SIG-M5 (cell line): ENCODE data around the gene KRTAP4-7.
"Not testable (repeated sequence)": the region's sequence is repeated elsewhere in the genome, so short reads cannot be mapped to it uniquely, and the experiment has no call there.

Experiments used
- DNase-seq: peaks from one replicate; lab custom pipeline; 2025; lab: John Stamatoyannopoulos, UW

KRTAP4-7 gene

DNA sequence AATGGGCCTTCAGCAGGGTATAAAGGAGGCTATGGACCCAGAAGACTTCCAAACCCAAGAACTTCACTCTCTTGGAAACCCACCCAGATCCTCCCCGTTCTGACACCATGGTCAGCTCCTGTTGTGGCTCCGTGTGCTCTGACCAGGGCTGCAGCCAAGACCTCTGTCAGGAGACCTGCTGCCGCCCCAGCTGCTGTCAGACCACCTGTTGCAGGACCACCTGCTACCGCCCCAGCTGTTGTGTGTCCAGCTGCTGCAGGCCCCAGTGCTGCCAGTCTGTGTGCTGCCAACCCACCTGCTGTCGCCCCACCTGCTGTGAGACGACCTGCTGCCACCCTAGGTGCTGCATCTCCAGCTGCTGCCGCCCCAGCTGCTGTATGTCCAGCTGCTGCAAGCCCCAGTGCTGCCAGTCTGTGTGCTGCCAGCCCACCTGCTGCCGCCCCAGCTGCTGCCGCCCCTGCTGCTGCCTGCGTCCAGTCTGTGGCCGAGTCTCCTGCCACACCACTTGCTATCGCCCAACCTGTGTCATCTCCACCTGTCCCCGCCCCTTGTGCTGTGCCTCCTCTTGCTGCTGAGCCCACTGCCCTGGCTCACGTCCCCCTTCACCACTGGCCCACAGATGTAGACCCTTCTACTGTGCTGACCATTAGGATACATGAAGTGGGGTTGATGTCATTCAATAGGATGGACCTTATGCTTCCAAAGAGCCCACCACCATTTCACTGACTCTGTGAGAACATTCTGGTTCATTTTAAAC is at the start of gene KRTAP4-7:
Gene KRTAP4-7 (plus strand): TSS at position 51 of the 757 bp plus-strand sequence. CDS start 57 bp downstream, at position 108.
- DNase-seq = not testable (repeated sequence)

DNA sequence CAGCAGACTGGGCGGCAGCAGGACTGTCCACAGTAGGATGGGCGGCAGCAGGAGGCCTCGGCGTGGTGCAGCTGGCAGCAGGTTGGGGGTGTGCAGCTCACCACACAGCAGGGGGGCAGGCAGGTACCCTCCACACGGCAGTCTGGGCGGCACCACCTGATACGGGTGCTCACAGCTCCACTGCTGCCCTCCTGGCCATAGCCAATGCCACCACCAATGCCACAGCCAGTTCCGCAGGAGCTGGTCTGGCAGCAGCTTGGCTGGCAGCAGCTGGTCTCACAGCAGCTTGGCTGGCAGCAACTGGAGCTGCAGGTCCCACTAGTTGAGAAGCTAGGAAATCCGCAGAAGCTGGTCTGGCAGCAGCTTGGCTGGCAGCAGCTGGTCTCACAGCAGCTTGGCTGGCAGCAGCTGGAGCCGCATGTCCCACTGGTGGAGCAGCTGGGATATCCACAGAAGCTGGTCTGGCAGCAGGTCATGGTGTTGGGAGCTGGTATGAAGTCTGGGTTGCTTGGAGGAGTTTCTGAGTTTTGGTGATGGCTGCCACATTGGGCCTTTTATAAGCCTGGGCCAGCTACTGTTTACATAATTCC is 49.5 kb upstream of the KRTAP4-7 start, which contains the start of gene KRTAP1-3:
Gene KRTAP1-3 (minus strand): TSS at position 529 of the 590 bp plus-strand sequence. CDS start 53 bp downstream, at position 476.
- DNase-seq = not testable (repeated sequence)

DNA sequence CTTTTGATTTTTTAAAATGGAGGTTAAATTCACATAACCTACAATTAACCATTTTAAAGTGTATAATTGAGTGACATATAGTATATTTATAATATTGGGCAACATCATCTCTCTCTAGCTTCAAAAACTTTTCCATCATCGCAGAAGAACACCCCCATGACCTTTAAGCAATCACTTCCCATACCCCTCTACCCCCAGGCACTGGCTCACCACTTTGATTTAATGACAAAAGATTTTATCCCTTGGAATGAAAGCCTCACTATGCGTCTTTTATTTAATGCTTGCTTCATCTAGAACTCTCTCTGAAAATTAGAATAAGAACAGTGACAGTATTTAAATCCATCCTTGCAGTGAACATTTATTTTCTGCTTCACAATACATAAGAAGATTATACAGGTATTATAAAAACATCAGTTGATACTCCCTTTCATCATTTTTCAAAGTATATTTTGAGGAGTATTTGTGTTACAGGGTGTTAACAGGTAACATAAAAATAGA is 46.0 kb upstream of the KRTAP4-7 start:
- DNase-seq = no peak

DNA sequence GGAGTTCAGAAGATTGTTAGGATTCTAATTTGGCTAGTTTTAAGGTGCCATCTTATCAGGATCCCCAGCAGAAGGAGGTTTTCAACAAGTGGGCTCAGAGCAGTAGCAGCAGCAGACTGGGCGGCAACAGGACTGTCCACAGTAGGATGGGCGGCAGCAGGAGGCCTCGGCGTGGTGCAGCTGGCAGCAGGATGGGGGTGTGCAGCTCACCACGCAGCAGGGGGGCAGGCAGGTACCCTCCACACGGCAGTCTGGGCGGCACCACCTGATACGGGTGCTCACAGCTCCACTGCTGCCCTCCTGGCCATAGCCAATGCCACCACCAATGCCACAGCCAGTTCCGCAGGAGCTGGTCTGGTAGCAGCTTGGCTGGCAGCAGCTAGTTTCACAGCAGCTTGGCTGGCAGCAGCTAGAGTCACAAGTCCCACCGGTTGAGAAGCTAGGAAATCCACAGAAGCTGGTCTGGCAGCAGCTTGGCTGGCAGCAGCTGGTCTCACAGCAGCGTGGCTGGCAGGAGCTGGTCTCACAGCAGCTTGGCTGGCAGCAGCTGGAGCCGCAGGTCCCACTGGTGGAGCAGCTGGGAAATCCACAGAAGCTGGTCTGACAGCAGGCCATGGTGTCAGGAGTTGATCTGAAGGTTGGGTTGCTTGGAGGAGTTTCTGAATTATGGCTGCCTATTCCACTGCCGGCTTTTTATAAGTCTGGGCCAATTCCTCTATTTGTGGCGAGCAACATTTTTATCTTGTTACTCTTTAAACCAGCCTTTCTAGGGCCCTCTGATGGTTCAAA is 43.0 kb upstream of the KRTAP4-7 start, which contains the start of gene KRTAP1-1:
Gene KRTAP1-1 (minus strand): TSS at position 668 of the 789 bp plus-strand sequence. CDS start 53 bp downstream, at position 615.
- DNase-seq = not testable (repeated sequence)

DNA sequence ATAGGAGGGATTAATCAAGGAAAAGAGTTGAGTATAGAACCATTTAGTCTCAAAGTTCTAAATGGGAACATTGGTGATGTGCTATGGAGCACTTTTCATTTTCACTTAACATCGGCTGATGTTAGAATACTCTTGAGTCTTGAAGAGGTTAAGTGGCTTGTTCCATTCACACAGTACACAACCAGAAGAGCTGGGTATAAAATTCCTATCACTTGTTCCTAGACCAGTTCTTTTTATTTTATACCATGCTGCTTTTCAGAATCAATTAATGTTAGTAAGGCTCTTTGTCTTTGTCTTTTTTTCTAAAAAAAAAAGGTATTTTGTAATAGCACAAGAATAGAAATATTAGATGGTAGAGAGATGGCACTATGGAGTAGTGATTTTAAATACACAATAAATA is 41.0 kb upstream of the KRTAP4-7 start:
- DNase-seq = no peak

DNA sequence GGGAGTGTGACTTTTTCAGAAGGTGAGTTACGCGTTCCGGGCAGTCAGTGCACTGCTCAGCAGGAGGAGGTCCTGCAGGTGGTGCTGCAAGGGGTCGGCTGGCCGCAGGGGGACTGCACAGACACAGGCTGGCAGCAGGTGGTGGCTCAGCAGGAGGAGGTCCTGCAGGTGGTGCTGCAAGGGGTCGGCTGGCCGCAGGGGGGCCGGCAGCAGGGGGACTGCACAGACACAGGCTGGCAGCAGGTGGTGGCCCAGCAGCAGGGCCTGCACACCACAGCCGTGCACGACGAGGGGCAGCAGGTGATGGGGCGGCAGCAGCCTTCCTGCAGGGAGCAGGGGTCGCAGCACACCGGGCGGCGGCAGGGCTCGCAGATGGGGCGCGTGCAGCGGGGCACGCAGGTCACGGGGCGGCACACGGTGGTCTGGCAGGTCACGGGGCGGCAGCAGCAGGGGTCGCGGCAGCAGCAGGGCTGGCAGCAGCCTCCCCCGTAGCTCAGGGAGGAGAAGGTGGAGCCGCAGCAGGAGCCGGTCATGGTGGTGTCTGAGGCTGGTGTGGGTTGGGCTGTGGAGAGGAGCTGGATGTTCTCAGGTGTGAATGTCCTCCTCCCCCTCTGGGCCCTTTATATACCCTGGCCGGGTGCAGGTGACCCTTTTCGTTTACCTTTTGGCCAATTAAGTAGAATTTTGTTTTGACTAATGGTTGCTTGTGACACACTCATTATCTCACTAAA is 37.0 kb upstream of the KRTAP4-7 start, which contains the start of gene KRTAP2-1:
Gene KRTAP2-1 (minus strand): TSS at position 582 of the 731 bp plus-strand sequence. CDS start 49 bp downstream, at position 533.
- DNase-seq = not testable (repeated sequence)

DNA sequence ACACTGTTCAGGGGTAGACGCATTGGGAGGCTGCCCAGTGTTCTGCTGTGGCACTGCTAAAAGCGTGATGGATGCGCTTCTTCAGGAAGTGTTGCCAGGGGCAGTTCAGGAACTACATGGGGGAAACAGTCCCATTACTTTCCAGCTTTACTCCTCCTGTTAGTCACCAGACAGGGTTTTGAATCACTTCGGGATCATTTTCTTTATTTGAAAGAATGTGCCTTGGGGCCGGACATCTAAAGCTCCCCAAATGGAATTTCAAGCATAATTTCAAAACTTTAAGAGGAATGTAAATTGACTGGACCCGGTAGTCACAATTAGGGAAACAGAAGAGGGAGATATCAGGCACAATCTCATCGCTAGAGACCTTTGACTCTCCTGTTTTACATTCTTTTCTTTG is 35.5 kb upstream of the KRTAP4-7 start:
- DNase-seq = no peak

DNA sequence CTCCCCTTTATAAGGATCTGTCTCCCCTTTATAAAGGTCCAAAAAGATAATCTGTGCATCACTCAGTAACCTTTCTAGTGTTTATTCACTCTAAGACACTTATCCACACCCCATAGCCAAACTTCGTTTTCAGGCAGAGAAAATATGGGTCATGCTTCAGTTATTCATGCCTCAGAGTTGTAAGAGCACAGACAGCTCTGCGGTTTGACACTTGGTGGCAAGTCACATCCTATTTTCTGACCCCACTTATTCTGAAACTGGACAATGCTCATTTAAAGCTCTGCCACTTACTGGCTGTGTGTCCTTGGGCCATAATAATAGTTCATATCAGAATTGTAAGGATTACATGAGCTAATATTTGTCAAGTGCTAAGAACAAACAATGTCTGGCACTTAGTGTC is 34.8 kb upstream of the KRTAP4-7 start:
- DNase-seq = no peak

DNA sequence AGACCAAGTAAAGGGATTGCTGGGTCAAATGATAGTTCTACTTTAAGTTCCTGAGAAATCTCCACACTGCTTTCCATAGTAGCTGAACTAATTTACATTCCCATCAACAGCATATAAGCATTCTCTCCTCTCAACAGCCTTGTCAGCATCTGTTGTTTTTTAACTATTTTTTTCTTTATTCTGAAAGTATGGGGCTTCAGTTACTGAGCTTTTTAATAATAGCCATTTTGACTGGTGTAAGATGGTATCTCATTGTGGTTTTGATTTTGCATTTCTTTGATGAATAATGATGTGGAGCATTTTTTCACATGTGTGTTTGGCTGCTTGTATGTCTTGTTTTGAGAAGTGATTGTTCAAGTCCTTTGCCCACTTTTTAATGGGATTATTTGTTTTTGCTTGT is 31.4 kb upstream of the KRTAP4-7 start:
- DNase-seq = no peak

DNA sequence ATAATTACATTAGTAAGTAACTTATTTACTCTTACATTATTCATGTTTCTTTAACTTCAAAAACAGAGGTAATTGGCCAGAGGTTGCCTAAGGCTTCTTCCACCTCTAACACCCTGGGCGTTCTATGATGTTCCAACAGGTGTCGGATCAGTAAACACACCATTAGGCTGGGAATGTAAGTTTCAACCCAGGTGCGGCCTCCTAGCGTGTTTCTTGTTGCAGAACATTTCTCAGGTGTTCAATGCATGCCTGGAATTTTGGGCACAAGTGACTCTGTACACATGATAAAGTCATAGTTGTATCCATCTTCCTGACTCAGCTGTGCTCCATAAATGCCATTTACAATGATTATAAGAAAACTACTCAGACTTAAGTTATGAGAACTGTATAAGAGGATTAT is 29.9 kb upstream of the KRTAP4-7 start:
- no peak for DNase-seq

DNA sequence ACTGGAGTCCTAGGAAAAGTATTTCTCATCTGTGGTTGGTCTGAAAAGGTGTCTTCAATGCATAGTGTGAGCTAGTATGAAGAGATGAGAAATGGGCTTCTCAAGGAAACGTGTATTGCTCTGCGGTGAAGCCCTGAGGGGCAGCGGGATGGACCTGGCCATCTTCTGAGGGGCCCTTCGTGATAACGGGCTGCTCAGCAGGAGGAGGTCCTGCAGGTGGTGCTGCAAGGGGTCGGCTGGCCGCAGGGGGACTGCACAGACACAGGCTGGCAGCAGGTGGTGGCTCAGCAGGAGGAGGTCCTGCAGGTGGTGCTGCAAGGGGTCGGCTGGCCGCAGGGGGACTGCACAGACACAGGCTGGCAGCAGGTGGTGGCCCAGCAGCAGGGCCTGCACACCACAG is 29.4 kb upstream of the KRTAP4-7 start:
- DNase-seq = not testable (repeated sequence)

DNA sequence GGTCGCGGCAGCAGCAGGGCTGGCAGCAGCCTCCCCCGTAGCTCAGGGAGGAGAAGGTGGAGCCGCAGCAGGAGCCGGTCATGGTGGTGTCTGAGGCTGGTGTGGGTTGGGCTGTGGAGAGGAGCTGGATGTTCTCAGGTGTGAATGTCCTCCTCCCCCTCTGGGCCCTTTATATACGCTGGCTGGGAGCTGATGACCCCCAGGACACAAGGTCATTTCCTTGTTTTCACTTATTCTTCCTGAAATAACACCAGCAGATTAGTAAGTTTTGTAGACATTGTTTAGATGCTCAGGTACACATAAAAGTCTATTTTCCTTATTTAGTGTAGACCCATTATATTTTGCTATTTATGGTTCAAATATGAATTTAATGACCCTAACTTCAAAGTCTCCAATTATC is 28.8 kb upstream of the KRTAP4-7 start, which contains the start of gene KRTAP2-2:
Gene KRTAP2-2 (minus strand): TSS at position 101 of the 400 bp plus-strand sequence. CDS start 19 bp downstream, at position 82.
- not testable (repeated sequence) for DNase-seq

DNA sequence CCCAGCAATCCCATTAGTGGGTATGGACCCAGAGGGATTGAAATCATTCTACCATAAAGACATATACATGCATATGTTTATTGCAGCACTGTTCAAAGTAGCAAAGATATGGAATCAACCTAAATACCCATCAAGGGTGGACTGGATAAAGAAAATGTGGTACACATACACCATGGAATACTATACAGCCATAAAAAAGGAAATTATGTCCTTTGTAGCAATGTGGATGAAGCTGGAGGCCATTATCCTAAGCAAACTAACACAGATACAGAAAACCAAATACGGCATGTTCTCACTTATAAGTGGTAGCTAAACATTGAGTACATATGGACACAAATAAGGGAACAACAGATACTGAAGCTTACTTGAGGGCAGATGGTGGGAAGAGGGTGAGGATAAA is 26.4 kb upstream of the KRTAP4-7 start:
- no peak for DNase-seq

DNA sequence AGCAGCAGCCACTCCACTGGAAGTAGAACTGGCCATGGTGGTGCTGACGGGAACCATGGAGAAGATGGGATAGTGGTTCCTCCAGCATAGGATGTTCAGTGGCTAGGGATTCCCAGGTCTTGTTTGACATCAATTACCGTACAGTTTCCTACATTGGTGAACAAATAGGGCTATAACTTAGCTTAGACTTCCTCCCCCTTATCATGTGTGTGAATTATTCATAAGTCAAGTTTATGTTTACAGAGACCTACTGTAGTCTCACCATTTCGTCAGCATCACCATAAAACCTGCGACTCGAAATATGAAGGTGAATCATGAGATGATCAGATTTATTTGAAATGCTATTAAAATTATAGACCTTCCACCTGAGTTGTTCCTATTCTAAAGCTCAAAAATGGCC is 25.2 kb upstream of the KRTAP4-7 start:
- no peak for DNase-seq

DNA sequence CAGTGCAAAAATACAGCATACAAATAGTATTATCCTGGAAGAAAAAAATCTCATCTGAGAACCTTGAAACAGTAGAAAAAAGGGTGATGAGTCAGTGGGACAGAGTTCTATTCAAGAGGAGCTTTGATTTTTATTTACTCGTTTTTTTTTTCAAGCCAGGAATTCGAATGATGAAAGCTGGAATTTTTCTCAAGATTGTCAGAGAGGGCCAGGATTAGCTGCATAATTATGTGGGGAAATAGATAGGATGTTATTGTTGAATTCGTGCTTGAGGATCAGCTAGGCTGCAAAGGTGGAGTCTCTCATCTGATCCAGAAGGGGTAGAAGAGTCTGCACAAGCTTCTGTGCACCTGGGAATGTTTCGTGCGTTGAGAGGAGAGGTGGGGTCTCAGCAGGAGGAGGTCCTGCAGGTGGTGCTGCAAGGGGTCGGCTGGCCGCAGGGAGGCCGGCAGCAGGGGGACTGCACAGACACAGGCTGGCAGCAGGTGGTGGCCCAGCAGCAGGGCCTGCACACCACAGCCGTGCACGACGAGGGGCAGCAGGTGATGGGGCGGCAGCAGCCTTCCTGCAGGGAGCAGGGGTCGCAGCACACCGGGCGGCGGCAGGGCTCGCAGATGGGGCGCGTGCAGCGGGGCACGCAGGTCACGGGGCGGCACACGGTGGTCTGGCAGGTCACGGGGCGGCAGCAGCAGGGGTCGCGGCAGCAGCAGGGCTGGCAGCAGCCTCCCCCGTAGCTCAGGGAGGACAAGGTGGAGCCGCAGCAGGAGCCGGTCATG is 24.5 kb upstream of the KRTAP4-7 start:
- DNase-seq = not testable (repeated sequence)

DNA sequence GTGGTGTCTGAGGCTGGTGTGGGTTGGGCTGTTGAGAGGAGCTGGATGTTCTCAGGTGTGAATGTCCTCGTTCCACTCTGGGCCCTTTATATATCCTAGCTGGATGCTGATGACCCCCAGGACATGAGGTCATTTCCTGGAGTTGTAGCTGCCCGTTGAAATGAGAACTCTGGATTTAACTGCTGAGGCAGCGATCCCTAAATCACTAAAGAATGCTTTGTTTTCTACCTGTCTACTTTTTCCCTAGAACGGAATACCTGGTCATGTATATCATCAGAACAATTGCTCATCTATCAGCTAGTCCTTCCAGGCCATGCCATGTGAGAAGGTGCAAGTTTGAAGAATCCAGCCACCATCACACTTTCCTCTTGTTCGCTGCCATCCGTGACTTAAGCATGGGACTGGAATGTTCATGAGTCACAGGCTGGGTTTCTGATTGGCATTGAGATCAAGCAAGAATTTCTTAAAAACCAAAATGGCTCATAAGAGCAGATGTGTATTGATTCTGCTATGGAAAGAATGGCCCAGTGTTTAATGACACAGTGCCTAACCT is 23.8 kb upstream of the KRTAP4-7 start, which contains the start of gene KRTAP2-3:
Gene KRTAP2-3 (minus strand): TSS at position 63 of the 553 bp plus-strand sequence. CDS start 64 bp downstream, outside the sequence.
- no peak for DNase-seq

DNA sequence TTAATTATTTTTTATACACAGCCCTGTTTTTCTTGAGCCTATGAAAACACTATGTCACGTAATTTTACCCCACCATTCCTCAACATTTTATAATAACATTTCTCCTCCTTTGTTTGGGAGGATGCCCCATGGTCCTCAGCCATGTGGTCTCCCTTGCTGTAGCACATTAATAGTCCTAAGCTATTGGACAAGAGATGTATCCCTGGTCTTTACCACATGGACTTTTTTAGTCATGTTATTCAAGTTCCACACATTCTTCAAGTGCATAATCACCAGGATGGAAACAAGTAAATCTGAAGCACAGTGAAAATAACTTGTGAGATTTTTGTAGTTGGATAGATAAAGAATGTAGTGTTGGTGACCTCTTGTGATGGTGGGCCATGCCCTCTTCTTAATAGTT is 22.0 kb upstream of the KRTAP4-7 start:
- DNase-seq = no peak

DNA sequence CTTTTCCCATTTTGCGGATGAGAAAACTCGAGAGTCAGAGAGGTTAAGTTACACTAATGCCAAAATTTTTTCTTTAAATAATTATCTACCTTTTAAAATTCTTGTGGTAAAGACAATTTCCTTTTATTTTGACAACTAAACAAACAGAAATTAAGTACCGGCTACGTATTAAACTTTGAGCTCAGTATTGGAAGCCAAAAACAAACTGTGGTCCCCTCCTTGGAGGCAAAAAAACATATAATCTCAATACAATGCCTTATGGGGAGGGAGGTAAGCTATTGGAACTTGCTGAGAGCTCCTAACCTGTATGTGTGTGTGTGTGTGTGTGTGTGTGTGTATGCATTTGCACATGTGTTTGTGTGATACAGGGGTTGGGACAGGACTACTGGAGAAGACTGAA is 20.5 kb upstream of the KRTAP4-7 start:
- no peak for DNase-seq

DNA sequence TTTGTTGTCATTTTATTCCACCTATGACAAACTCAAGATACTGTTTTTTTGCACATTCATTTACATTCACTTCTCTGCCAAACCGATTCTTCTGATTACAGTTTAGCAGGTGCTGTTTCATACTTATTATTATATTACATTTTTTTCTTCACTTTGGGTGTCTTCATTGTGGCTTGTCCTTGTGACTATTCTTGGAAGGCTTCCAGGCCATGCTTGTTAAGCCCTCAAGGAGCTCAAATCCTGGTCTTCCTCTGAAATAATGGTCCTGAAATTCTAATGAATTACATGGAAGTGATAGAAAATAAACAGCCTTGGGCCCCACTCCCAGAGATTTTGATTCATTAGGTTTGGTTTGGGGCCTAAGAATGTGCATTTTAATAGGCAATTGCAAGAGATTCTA is 19.6 kb upstream of the KRTAP4-7 start:
- no peak for DNase-seq
